Esophagus squamous epithelium (tissue), 4 donors: ENCODE results near the gene PRKN.

Experiments used
- POLR2A ChIP-seq, 4 donors: fragments of 450-650 bp; IDR thresholded peaks; one replicate each; pipeline ENCODE4 v1.6.1; 2017; ENCODE audit warnings: antibody characterized with exemption in 4 of 4, mild to moderate bottlenecking in 4 of 4, moderate library complexity in 3 of 4
- TF ChIP-seq, protein P1 (sequence below), 6 experiments: fragments of 450-650 bp in 4 of 6; fragments of 200-600 bp in 2 of 6; sonication (generic) in 2 of 6; IDR thresholded peaks; one replicate each; pipeline ENCODE4 v1.5.1; 2016 to 2019; ENCODE audit warnings: antibody characterized with exemption in 6 of 6, mild to moderate bottlenecking in 4 of 6, moderate library complexity in 4 of 6

DNA sequence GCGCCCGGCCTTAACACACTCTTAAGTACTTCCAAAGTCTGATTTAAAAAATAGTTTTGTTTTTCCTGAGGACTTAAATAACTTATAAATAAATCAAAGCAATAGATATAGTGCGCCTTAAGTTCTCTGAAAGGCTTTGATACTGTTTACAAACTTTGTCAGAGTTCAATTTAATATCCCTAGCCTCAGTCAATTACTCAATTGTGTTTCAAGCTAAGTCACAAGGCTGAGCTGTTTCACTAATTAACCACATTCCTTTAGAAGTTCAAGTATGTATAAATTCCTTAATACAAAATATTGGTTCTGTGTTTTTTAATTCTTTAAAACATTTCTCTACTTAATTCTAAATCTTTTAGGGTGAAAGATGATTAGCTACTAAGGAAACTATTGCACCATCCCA, 1275.3 kb downstream of the PRKN start:
- TF ChIP-seq, protein P1, sequence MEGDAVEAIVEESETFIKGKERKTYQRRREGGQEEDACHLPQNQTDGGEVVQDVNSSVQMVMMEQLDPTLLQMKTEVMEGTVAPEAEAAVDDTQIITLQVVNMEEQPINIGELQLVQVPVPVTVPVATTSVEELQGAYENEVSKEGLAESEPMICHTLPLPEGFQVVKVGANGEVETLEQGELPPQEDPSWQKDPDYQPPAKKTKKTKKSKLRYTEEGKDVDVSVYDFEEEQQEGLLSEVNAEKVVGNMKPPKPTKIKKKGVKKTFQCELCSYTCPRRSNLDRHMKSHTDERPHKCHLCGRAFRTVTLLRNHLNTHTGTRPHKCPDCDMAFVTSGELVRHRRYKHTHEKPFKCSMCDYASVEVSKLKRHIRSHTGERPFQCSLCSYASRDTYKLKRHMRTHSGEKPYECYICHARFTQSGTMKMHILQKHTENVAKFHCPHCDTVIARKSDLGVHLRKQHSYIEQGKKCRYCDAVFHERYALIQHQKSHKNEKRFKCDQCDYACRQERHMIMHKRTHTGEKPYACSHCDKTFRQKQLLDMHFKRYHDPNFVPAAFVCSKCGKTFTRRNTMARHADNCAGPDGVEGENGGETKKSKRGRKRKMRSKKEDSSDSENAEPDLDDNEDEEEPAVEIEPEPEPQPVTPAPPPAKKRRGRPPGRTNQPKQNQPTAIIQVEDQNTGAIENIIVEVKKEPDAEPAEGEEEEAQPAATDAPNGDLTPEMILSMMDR (IDR thresholded peaks at IDR 0.05), result no peak
- no peak for TF ChIP-seq POLR2A (IDR thresholded peaks at IDR 0.05)
